CD4-positive, alpha-beta T cell treated with Interleukin-17A for 4 hours (primary cell): ENCODE measurements around the gene THOC2.
"Not testable (repeated sequence)": the region's sequence is repeated elsewhere in the genome, so short reads cannot be mapped to it uniquely, and the experiment has no call there.

Experiments used
- DNase-seq: peaks from one replicate; pipeline ENCODE4 v3.0.0-alpha.2; 2020; ENCODE audit warnings: mixed read lengths

The THOC2 gene, protein sequence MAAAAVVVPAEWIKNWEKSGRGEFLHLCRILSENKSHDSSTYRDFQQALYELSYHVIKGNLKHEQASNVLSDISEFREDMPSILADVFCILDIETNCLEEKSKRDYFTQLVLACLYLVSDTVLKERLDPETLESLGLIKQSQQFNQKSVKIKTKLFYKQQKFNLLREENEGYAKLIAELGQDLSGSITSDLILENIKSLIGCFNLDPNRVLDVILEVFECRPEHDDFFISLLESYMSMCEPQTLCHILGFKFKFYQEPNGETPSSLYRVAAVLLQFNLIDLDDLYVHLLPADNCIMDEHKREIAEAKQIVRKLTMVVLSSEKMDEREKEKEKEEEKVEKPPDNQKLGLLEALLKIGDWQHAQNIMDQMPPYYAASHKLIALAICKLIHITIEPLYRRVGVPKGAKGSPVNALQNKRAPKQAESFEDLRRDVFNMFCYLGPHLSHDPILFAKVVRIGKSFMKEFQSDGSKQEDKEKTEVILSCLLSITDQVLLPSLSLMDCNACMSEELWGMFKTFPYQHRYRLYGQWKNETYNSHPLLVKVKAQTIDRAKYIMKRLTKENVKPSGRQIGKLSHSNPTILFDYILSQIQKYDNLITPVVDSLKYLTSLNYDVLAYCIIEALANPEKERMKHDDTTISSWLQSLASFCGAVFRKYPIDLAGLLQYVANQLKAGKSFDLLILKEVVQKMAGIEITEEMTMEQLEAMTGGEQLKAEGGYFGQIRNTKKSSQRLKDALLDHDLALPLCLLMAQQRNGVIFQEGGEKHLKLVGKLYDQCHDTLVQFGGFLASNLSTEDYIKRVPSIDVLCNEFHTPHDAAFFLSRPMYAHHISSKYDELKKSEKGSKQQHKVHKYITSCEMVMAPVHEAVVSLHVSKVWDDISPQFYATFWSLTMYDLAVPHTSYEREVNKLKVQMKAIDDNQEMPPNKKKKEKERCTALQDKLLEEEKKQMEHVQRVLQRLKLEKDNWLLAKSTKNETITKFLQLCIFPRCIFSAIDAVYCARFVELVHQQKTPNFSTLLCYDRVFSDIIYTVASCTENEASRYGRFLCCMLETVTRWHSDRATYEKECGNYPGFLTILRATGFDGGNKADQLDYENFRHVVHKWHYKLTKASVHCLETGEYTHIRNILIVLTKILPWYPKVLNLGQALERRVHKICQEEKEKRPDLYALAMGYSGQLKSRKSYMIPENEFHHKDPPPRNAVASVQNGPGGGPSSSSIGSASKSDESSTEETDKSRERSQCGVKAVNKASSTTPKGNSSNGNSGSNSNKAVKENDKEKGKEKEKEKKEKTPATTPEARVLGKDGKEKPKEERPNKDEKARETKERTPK (N-terminal part only)

DNA sequence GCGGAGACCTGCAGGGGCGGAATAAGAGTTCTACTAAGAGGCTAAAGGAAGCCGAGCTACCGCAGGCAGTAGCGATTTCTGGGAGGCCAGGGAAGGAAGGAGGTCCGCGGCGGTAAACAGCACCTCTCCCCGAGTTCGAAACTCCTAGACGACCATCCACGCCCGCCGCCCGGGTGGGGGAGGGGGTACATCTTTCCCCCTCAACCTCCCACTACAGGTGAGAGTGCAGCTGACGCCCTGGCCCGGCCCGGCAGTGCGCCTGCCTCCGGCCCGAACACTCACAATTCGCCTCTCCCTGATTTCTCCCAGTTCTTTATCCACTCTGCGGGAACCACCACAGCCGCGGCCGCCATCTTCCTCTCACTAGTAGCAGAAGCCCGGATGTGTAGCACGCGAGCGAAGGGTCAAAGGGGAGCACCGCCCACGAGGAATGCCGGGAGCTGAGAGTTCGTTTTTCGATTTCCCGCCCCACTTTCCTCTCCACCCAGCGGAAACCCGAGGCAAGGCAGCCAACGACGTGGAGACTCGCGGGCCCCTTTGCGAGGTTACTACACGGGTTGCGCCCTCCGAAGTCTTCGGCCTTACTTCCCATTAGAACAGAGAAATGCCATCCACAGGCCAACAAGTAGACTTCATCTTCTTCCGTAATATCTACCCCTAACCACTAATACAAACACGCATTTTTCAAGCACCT lies at the start of gene THOC2:
THOC2 (minus strand) TSS at position 383 of the 694 bp plus-strand sequence; CDS start at position 353, 30 bp downstream.
- DNase-seq = peak; percentile 82

DNA sequence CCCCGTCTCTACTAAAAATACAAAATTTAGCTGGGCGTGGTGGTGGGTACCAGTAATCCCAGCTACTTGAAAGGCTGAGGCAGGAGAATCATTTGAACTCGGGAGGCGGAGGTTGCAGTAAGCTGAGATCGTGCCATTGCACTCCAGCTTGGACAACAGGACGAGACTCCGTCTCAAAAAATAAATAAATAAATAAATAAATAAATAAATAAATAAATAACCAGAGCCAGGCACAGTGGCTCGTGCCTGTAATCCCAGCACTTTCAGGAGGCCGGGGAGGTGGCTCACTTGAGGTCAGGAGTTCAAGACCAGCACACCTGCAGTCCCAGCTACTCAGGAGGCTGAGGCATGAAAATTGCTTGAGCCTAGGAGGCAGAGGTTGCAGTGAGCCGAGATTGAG lies 48.9 kb upstream of the THOC2 start:
- DNase-seq = not testable (repeated sequence)

DNA sequence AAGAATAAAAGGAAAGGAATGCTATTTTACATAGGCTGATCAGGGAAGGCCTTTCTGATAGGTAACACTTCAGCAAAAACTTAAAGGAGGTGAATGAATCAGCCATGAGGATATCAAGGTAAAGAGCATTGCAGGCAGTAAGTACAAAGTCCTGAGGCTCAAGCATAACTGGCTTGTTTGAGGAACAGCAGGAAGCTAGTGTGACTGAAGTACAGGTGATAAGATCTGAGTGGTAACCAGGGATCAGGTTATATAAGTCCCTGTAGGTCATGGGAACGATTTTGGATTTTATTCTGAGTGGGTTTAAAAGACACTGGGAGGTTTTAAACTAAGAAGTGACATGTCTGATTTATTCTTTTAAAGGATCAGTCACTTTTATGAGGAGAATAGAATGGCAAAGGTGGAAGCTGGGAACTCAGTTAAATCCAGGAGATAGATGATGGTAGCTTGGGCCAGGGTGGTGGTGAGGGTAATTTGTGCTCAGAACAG lies 47.1 kb upstream of the THOC2 start:
- DNase-seq = no peak

DNA sequence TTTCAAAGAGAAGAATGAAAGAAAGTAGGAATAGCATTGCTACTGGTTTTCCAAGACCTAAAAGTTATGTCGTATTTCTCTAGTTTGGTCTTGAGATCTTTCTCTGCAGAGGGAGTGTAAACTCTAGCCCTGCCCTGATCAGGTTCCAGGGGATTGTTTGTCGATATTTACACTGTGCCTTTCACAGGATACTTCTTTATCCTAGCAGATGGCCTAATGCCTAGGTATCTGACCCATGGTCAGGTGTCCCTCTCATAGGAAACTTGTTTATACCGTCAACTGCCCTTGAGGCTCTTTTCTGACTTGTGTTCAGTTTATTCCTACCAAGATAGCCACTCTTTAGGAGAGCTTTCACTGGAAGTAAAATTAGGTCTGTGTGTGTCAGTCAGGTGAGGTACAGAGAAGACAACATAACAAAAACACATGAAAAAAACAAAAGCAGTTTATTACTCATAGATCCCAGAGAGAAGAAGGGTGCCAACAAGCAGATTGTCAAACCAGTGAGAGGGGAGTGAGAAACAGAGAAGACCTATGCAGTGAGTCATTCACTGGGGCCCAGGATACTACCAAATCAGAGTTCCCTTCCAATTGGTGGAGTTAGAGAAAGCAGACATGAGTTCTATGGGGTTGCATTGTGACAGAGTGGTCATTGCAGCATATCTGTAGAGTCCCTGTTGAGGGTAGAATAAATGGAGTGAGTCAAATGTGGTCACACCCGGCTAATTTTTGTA lies 40.6 kb upstream of the THOC2 start:
- no peak for DNase-seq

DNA sequence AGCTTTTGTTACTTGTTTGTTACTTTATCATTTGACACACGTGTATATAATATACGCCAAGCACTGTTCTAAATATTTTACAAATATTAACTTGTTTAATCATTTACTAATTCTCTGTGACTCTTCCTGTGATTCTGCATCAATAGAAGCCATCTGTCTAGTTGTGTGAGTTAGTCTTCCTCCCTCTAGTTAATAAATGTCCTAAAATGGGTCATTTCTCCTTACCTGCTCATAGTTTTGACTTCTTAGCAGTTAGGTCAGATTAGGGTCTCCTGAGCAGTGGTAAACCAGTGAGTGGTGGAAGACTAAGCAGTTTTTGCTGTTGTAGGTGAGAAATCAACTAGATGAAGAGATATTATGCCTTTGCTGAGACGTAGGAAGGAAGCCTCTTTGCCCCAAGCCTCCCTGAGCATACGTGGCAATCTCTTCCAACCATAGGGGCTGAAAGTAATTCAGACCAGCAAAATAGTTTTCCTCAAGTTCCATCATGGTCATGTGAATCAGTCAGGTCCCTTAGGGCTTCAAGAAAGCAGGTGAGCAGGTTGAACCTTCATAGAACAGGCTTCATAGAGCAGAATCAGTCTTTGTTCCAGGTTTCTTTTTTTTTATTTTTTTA lies 38.7 kb upstream of the THOC2 start:
- DNase-seq = no peak

DNA sequence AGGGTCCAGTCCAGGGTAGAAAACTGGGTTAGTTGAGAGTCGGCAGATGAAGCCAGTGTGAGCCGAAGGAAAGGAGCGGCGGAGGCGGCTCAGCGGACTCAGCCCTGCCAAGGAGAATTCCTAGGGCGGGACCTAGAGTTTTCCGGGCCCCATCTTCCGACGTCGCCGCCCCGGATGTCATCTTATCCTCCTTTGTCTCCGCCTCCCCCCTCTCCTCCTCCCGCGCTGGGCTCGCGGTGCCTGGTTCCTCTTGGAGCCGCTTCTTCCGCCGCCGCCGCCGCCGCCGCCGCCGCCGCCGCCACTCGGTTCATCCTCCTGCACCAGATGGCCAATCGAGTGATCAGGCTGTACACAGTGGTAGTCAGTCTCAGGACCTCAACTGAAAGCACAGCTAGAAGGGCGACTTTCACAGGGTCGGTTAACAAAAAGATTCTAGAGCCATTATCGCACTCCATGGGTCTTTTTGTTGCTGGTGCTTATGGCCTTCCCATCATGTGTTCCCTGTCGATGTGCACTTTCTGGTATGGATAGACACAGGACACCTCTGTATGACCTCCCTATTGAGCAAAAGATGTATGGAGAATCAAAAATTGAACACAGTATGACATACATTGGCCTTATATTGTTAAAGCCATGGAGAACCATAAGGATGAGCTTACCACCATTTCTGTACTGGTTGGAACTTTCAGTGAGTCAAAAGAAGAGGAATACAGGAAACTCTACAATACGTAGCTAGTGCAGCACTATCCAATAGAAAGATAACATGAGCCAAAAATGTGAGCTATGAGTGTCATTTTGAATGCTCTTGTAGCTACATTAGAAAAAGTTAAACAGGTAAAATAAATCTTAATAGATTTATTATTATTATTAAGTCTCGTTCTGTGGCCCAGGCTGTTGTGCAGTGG lies 32.4 kb upstream of the THOC2 start:
- peak; percentile 68 for DNase-seq

DNA sequence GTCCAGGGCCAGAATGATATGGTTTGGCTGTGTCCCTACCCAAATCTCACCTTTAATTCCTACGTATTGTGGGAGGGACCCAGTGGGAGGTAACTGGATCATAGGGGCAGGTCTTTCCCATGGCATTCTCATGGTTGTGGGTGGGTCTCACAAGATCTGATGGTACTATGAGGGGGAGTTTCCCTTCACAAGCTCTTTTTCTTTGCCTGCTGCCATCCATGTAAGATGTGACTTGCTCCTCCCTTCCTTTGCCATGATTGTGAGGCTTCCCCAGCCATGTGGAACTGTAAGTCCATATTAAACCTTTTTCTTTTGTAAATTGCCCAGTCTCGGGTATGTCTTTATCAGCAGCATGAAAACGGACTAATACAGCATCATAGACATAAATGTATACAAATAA lies 27.0 kb upstream of the THOC2 start:
- DNase-seq = not testable (repeated sequence)

DNA sequence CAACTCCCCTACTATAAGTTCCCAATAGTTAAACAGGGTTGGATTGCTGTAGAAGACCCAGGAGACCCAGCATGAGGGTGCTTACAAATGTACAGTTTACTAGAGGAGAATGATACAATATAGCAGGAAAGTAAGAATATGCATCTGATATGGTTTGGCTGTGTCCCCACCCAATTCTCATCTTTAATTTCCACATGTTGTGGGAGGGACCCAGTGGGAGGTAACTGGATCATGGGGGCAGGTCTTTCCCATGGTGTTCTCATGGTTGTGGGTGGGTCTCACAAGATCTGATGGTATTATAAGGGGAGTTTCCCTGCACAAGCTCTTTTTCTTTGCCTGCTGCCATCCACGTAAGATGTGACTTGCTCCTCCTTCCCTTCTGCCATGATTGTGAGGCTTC lies 24.9 kb upstream of the THOC2 start:
- DNase-seq = not testable (repeated sequence)

DNA sequence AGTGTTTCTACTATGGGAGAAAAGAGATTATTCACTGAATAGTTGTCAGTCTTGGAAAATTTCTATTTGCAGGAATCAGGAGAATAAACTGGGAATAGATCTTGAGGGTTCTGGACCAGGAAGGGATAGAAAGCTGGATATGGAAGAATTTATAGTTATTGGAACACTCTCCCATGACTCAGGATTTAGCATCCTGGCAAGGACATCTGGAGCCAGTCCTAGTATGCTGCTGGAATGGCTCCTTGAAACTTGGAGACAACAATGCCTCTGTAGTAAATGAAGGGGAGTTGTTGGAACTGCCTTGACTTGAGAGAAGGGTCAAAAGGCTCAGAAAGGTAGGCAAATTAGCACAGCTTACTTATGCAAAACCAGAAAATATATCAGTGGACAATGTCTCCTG lies 23.5 kb upstream of the THOC2 start:
- DNase-seq = no peak

DNA sequence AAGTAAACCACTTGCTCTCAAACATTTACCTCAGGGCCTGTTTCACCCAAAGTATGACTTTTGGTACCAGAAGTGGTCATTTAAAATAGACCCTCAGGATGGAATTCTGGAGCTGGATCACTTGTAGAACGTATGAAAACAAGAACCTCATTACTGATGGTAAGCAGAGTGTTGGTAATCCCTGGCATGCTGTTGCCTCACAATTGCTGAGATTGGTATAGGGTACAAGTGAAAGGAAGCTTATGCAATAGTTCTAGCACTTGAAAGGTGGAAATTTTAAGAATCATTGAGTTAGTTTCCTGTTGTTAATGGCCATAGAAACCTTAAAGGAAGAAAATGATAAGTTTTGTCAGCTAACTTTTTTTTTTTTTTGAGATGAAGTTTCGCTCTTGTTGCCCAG lies 22.3 kb upstream of the THOC2 start:
- no peak for DNase-seq

DNA sequence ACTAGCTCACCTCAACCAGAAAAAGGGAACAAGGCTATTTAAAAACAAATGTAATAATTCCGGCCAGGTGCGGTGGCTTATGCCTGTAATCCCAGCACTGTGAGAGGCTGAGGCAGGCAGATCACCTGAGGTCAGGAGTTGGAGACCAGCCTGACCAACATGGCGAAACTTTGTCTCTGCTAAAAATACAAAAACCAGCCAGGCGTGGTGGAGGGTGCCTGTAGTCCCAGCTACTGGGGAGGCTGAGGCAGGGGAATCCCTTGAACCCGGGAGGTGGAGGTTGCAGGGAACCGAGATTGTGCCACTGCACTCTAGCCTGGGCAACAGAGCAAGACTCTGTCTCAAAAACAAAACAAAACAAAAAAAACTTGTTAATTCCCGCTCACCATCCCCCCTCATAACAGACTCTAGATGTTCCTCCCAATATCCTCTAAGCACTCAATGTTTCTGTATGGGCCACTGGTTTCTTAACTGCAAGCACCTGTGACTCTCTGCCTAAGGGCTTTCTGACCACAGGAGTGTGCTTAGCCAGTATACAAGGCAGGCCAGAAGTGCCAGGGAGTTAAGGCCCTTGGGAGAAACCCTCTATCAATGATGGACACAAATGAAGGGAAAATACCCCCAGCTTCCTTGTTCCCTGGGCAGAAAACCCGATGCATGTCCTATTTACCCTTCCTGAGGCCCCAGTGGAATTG lies 21.0 kb upstream of the THOC2 start:
- DNase-seq = no peak

DNA sequence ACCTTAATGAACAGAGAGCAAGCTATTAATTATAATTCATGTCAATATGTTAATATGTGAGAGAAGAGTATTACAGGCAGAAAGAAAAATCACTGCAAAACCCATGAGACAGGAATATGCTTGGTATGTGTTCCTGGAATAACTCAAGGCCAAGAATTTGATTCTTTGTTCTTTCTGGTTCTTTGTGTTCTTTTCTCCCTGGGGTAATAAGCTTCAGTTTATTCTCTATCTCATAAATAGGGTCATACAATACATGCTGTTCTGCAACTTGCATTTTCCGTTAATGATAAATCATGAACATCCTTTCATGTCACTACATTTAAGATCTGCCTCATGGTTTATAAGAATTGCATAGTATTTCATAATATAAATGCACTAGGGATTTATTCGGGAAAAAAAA lies 16.8 kb upstream of the THOC2 start:
- no peak for DNase-seq

DNA sequence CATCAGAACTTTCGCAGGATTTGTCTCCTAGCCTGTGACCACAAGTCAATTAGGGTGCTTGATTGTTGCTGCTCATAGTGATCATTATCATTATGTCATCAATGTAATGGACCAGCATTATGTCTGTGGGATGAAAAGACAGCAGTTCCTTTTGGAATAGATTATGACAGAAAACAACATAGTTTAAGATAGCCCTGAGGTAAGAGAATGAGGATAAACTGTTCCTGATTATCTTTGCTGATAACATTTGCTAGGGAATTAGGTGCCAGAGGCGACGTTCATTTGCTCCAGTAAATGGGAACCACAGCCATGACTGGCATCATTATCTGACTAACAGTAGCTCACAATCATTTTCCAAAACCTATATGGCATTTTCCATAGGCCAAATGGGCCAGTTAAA lies 12.7 kb upstream of the THOC2 start:
- DNase-seq = no peak

DNA sequence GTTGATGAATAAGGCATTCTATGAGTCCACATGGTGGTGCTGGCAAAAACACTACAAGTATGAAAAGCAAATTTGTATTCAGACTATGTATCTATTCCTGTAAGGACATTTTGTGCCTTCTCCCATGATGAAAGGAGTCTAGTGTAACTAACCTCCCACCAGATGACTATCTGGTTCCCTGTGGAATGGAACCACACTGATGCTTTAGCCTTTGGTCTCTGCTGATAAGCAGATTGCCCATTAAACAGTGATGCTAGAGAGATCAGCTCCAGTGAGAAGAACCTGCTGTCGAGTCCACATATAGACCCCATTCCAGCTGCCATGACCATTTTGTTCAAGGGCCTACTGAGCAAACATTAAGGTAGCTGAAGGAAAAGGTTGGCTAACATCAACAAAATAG lies 10.5 kb upstream of the THOC2 start:
- no peak for DNase-seq

DNA sequence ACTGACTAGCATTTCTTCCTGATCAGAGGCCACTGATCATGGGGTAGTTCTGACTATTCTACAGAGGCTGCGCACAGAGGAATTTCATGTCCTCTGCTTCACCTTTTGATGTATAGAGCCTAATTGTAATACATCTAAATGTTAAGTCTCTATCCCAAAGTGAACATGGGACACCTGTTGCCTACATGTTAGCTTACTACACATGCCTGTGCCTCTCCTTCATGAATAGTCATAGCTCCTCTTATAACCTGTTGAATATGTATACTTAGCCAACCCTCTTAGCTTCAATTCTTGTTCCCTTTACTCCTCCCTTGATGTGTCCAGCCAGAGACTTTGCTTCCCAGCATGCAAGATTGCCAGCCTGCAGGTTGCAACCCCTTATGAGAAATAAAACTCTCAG lies 9.6 kb upstream of the THOC2 start:
- DNase-seq = no peak

DNA sequence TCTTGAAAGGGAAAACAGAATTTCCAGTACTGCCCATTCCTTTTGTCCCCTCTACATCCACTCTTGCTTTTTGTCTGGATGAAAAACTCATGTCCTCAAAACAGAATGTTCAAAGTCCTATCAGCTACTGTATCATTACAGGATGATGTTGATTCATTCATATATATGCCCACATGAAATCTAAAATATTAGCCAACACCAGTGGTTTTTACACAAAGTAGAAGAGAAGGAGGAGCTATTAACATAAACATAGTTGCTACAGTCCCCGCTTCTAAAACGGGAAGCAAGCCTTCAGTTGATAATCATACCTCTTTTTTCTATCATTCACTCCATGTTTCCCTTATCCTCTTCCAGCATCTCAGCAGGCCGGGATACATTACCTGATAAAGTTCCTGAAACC lies 7.7 kb upstream of the THOC2 start:
- DNase-seq = no peak

DNA sequence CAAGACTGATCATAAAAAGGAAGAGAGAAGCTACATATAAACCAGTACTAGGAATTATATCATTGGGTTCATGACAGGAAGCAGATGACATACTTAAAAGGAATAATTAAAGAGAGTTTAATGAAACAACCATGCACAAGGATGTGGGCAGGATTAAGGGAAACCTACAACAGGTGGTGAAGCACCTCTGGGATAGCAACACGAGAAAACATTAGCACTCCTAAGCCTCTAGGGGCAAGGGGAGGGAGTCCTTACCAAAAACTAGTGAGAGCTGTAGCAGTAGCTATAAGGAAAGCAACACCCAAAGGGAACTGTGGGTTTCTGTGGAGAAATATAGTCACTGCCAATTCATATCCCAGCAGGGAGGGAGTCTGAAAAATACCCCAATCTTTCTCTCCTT lies 7.2 kb upstream of the THOC2 start:
- no peak for DNase-seq

DNA sequence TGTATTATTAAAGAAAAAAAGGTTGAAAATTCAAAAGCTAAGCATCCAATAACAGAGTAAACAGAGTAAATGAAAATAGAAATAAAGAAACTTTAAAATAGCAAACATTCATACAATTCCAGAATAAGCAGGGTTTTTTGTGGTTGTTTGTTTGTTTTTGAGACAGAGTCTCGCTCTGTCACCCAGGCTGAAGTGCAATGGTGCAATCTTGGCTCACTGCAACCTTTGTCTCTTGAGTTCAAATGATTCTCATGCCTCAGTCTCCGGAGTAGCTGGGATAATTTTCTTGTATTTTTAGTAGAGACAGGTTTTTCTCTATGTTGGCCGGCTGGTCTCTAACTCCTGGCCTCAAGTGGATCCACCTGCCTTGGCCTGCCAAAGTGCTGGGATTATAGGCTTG lies 6.6 kb upstream of the THOC2 start:
- no peak for DNase-seq

DNA sequence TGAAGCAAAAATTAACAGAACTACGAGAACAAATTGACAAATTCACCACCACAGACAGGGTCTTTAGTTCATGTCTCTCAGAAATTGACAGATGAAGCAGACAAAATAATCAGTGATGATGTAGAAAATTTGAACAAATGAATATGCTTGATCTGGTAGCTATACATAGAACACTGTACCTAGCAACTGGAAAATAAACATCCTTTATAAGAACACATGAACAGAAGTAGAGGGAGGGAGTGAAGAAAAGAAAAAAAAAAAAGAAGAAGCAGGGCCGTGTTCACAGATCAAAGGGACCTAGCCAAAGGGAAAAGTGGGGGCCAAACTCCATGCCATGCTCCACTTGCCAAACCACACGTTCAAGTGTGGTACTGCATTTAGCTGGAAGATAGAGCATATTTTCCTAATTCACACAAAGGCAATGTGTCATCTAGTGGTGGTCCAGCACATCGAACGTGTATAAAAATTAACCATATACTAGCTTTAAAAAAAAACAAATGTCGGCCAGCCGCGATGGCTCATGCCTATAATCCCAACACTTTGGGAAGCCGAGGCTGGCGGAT lies 5.6 kb upstream of the THOC2 start:
- no peak for DNase-seq
